ENCODE results near the gene PPP2R2C. TPM values are rescaled to one million over a fixed set of nuclear protein-coding genes. Genes with fewer than 3 reads are reported as not detected.

PPP2R2C gene
- total RNA-seq, 3 donors from 2014 or later = 0.16 to 0.66 (median 0.44) TPM

GRCh38 chr4:6472008-6472386, 417 bp downstream of the PPP2R2C start:
- Histone ChIP-seq H3K27ac (no peak overlapping the region), H3K27me3 (peaks cover 3 to 66% of the 10 kb centered on the region in 2 donors), H3K36me3 (no peaks in the 10 kb centered on the region), H3K4me1 (peaks cover 0 to 6% of the 10 kb centered on the region in 2 donors), H3K9me3 (no peaks in the 10 kb centered on the region), H3K4me3 (peak overlapping the region in 2 of 3 donors; percentile 24 to 52)
- intact Hi-C loops (cut with DNase I; ENCODE audit: low total_unique reads) = no loop called here
- DNase-seq (ENCODE audit: low spot score in 2 of 2) = peak in 1 of 2 donors; percentile 37
- TF ChIP-seq CTCF (IDR thresholded peaks at IDR 0.05) (no peak), POLR2A (IDR thresholded peaks at IDR 0.05) (no peak), POLR2AphosphoS5 (IDR thresholded peaks at IDR 0.05) (no peak)

- no peak for TF ChIP-seq POLR2A (IDR thresholded peaks at IDR 0.05)
- TF ChIP-seq POLR2AphosphoS5 (IDR thresholded peaks at IDR 0.05) = no peak
- intact Hi-C loops (cut with DNase I; ENCODE audit: low total_unique reads) = no loop called here
- no peaks in the 10 kb centered on the region for H3K9me3 ChIP-seq
- no peaks in the 10 kb centered on the region for H3K36me3 ChIP-seq
- peak overlapping the region; percentile 39 to 72 (median 49) for H3K4me3 ChIP-seq
- no peak overlapping the region for H3K27ac ChIP-seq
- peaks cover 0 to 6% of the 10 kb centered on the region in 2 donors for H3K4me1 ChIP-seq
- DNase-seq (ENCODE audit: low spot score in 2 of 2) = peak in 1 of 2 donors; percentile 46
- H3K27me3 ChIP-seq = peaks cover 3 to 66% of the 10 kb centered on the region in 2 donors
These were observed 957 bp downstream of the PPP2R2C start for GRCh38 chr4:6471307-6472007.

- Histone ChIP-seq H3K36me3 (no peaks in the 10 kb centered on the region), H3K9me3 (no peaks in the 10 kb centered on the region), H3K4me1 (peaks cover 0 to 6% of the 10 kb centered on the region in 2 donors), H3K27me3 (peaks cover 3 to 61% of the 10 kb centered on the region in 2 donors), H3K4me3 (peak overlapping the region; percentile 39 to 72 (median 49)), H3K27ac (no peak overlapping the region)
- peak in 1 of 2 donors; percentile 54 for DNase-seq (ENCODE audit: low spot score in 2 of 2)
- TF ChIP-seq CTCF (IDR thresholded peaks at IDR 0.05) (no peak), POLR2AphosphoS5 (IDR thresholded peaks at IDR 0.05) (no peak), POLR2A (IDR thresholded peaks at IDR 0.05) (no peak)
- intact Hi-C loops (cut with DNase I; ENCODE audit: low total_unique reads) = no loop called here
These were observed 1.7 kb downstream of the PPP2R2C start for GRCh38 chr4:6470502-6471306.

GRCh38 chr4:6469898-6470501, 2.4 kb downstream of the PPP2R2C start:
- H3K4me3 ChIP-seq = peak overlapping the region; percentile 39 to 72 (median 49)
- H3K4me1 ChIP-seq = peaks cover 0 to 6% of the 10 kb centered on the region in 2 donors
- no peaks in the 10 kb centered on the region for H3K9me3 ChIP-seq
- intact Hi-C loops (cut with DNase I; ENCODE audit: low total_unique reads) = loop anchor here (5.0 kb wide), 1 partner anchor 1733 kb away; no protein-coding TSS in a partner anchor
- DNase-seq (ENCODE audit: low spot score in 2 of 2) = peak in 1 of 2 donors; percentile 2
- no peak for TF ChIP-seq CTCF (IDR thresholded peaks at IDR 0.05)
- TF ChIP-seq POLR2AphosphoS5 (IDR thresholded peaks at IDR 0.05) = no peak
- TF ChIP-seq POLR2A (IDR thresholded peaks at IDR 0.05) = no peak
- H3K36me3 ChIP-seq = no peaks in the 10 kb centered on the region
- H3K27ac ChIP-seq = no peak overlapping the region
- peaks cover 3 to 54% of the 10 kb centered on the region in 2 donors for H3K27me3 ChIP-seq

GRCh38 chr4:6469144-6469543, 3.3 kb downstream of the PPP2R2C start:
- H3K4me3 ChIP-seq = no peak overlapping the region
- intact Hi-C loops (cut with DNase I; ENCODE audit: low total_unique reads) = loop anchor here (5.0 kb wide), 1 partner anchor 1732 kb away; no protein-coding TSS in a partner anchor
- peaks cover 0 to 6% of the 10 kb centered on the region in 2 donors for H3K4me1 ChIP-seq
- no peaks in the 10 kb centered on the region for H3K9me3 ChIP-seq
- peaks cover 3 to 47% of the 10 kb centered on the region in 2 donors for H3K27me3 ChIP-seq
- no peak for TF ChIP-seq CTCF (IDR thresholded peaks at IDR 0.05)
- no peak for TF ChIP-seq POLR2AphosphoS5 (IDR thresholded peaks at IDR 0.05)
- TF ChIP-seq POLR2A (IDR thresholded peaks at IDR 0.05) = no peak
- no peak overlapping the region for H3K27ac ChIP-seq
- DNase-seq (ENCODE audit: low spot score in 2 of 2) = no peak
- no peaks in the 10 kb centered on the region for H3K36me3 ChIP-seq
